ENCODE measurements around the gene AQP6.
A peak's percentile ranks its signal among the peaks of the same experiment; 100 is the strongest.

Gene AQP6

DNA sequence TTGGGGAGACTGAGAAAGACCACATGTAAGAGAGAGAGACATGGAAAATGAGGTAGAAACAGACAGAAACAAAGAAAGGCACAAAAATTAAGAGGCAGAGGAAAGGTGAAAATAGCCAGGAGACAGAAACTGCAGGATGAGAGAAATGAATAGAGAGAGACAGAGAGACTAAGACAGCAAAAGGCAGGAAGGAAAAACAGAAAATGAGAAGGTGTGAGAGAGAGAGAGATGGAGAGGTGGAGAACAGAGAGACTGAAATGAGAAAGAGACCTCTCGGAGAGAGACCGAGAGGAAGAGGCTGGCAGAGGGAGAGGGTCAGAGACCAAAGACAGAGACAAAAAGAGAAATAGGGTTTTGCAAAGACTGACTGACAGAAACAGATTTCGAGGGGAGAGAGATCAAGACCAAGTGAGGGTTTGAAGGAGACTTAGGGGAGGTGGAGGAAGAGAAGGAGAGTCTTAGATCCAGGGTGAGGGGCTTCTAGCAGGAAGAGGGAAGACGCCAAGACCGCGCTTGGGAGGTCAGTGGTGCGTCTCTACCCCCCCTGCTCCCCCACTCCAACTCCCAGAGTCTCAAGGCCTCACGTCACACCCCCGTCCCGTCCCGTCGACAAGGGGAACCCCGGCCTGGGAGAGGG is 12.2 kb upstream of the AQP6 start:
- no peak for DNase-seq (ENCODE audit: low spot score)
- POLR2A ChIA-PET (ENCODE audit: low non-redundant PET) = no interaction called here
- CTCF ChIA-PET = interaction anchor here (0.7 kb wide), 1 partner anchor 94 kb away, joined by 3 read pairs; no protein-coding TSS in a partner anchor
- no peak overlapping the region for H3K27ac ChIP-seq
- TF ChIP-seq, protein P1, sequence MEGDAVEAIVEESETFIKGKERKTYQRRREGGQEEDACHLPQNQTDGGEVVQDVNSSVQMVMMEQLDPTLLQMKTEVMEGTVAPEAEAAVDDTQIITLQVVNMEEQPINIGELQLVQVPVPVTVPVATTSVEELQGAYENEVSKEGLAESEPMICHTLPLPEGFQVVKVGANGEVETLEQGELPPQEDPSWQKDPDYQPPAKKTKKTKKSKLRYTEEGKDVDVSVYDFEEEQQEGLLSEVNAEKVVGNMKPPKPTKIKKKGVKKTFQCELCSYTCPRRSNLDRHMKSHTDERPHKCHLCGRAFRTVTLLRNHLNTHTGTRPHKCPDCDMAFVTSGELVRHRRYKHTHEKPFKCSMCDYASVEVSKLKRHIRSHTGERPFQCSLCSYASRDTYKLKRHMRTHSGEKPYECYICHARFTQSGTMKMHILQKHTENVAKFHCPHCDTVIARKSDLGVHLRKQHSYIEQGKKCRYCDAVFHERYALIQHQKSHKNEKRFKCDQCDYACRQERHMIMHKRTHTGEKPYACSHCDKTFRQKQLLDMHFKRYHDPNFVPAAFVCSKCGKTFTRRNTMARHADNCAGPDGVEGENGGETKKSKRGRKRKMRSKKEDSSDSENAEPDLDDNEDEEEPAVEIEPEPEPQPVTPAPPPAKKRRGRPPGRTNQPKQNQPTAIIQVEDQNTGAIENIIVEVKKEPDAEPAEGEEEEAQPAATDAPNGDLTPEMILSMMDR (conservative IDR thresholded peaks at IDR 0.05; ENCODE audit: low read depth) = no peak

DNA sequence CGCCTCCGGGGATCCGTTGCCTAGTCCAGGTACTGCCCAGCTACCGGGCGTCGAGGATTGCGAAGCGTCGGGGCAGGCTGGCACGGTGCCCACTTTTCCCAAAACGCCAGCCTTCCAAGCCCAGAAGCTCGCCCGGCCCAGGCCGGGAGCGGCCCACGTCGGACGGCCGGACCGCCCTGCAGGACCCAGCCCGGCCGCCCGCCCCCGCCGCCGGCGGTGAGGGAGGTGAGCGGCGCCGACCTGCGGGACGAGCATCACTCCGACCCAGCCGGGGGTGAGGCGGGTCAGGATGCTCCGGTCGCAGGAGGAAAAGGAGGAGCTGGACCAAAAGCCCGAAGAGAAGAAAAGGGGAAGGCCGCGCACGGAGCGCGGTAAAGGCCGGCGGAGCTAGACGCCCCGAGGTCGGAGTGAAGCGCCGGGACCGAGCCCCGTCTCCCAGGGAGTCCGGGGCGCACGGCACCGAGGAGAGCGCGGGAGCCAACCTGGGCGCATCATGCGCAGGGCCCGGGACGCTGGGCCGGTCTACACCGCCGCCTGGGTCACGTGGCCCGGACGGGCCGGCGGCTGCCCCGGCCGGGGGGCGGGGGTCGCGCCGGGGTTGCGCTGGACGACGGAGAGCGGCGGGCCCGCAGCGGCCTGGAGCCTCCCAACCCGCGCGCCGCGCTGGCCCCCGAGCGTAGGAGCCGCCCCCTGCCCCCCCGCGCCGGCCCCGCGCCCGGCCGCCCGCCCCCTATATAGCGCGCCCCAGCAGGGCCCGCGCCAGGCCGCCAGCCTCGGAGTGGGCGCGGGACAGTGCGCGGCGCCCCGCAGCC is 11.4 kb upstream of the AQP6 start, which contains the start of gene AQP5:
Gene AQP5, plus strand, starts transcription at position 762 of the 812 bp plus-strand sequence. CDS start 146 bp downstream, outside the sequence.
- DNase-seq (ENCODE audit: low spot score) = no peak
- POLR2A ChIA-PET (ENCODE audit: low non-redundant PET) = no interaction called here
- H3K27ac ChIP-seq = peak within 1 kb of the TSS; percentile 53
- TF ChIP-seq, protein P1 (conservative IDR thresholded peaks at IDR 0.05; ENCODE audit: low read depth) = no peak
- CTCF ChIA-PET = interaction anchor here (0.7 kb wide), 1 partner anchor 95 kb away, joined by 3 read pairs; no protein-coding TSS in a partner anchor

DNA sequence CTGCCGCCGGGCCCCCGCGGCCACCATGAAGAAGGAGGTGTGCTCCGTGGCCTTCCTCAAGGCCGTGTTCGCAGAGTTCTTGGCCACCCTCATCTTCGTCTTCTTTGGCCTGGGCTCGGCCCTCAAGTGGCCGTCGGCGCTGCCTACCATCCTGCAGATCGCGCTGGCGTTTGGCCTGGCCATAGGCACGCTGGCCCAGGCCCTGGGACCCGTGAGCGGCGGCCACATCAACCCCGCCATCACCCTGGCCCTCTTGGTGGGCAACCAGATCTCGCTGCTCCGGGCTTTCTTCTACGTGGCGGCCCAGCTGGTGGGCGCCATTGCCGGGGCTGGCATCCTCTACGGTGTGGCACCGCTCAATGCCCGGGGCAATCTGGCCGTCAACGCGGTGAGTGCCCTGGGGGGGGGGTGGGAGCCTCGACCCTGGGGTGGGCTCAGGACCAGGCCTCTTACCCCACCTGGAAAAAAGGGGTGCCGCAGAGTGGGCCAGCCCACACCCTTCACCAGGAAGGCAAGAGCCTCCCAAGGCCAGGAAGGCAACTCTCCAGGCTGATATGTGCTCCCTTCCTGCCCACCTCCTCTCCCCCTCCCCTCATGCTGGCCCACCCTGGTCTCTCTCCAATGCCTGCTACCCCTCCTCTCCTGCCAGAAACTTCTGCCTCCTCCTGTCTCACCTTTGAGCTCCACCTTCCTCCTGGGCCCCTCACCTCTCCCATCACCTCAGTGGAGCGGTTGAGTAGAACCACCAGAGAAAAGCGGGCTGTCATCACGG is 10.6 kb upstream of the AQP6 start:
- no peak for DNase-seq (ENCODE audit: low spot score)
- peak overlapping the region; percentile 53 for H3K27ac ChIP-seq
- ChIA-PET POLR2A (ENCODE audit: low non-redundant PET) (no interaction called here), CTCF (interaction anchor here (0.6 to 1.1 kb wide), 2 partner anchors 108 to 139 kb away, joined by 4 to 6 read pairs; no protein-coding TSS in a partner anchor)
- TF ChIP-seq, protein P1 (conservative IDR thresholded peaks at IDR 0.05; ENCODE audit: low read depth) = no peak

DNA sequence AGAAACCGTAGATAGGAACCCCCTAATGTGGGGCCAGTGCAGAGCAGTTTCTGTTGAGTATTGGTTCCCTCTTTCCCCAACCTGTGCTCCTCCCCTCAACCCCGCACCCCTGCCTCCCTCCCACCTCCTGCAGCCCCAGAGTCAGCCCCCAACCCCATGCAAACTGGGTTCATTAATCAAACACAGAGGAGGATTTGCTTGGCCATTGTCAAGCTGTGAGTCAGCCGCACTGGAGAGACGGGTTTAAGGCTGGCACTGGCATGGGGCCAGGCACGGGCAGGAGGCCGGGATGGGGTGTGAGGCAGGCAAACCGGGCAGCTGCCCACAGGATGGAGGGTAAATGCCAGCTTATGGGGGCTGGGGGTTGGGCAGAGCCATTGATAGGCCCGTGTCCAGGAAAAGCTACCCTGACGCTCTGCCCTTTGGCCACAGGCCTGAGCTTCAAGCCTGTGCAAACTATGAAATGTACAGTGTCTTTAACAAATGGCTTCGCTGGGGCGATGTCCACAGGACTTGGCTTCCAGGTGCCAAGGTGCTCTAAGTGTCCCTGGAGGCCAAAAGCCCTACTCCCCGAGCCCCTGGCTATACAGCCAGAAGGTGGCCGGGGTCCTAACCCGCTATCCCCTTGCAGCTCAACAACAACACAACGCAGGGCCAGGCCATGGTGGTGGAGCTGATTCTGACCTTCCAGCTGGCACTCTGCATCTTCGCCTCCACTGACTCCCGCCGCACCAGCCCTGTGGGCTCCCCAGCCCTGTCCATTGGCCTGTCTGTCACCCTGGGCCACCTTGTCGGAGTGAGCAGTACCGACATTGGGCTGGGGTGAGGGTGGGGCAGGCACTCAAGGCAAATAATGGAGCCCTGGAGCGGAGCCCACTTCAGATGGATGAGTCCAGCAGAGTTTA is 9.6 kb upstream of the AQP6 start:
- CTCF ChIA-PET = interaction anchor here (0.6 to 1.2 kb wide), 5 partner anchors 17 to 140 kb away, joined by 3 to 6 read pairs (median 5); partner anchors contain the start of gene SMARCD1
- peak; percentile 92 for DNase-seq (ENCODE audit: low spot score)
- POLR2A ChIA-PET (ENCODE audit: low non-redundant PET) = interaction anchor here (0.6 kb wide), 1 partner anchor 12 kb away, joined by 3 read pairs; no protein-coding TSS in a partner anchor
- TF ChIP-seq, protein P1 (conservative IDR thresholded peaks at IDR 0.05; ENCODE audit: low read depth) = no peak
- H3K27ac ChIP-seq = peak overlapping the region; percentile 53

DNA sequence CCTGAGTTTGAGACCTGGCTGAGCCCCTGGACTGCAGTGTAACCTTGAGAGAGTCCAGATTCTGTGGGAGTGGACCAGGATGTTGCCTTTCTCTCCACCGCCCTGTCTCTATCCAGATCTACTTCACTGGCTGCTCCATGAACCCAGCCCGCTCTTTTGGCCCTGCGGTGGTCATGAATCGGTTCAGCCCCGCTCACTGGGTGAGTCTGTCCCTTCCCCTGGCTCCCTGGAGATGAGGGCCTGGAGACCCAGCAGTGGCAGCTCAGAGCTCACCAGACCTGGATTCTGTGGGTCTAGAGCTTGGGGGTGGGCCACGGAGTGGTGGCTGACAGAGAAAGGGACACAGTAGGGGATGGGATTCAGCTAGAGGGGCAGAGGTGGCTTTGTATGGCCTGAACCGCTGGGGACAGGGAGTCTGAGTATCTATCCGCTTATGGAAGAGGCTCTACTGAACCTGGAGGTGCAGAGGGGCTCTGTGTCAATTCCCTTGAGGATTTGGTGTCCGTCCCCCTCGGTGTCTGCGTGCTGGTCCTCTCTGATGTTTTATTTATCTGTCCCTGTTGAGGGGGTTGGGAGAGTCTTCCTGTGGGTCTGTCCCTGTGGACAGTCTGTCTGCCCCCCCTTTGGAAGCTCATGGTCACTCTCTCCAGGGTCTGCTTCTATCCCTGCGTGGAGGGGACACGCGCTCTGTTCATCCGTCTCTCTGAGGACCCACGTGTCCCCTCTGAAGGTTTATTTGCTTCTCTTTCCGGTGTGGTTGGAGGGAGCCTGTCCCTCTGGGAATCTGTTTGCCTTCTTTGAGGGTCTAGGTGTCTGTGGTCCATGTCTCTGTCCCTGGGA is 8.6 kb upstream of the AQP6 start:
- POLR2A ChIA-PET (ENCODE audit: low non-redundant PET) = interaction anchor here (0.6 kb wide), 1 partner anchor 79 kb away, joined by 3 read pairs; no protein-coding TSS in a partner anchor
- H3K27ac ChIP-seq = peak overlapping the region; percentile 53
- CTCF ChIA-PET = interaction anchor here (0.9 to 1.3 kb wide), 4 partner anchors 18 to 121 kb away, joined by 3 to 5 read pairs (median 4); partner anchors contain the start of gene SMARCD1
- TF ChIP-seq, protein P1 (conservative IDR thresholded peaks at IDR 0.05; ENCODE audit: low read depth) = no peak
- no peak for DNase-seq (ENCODE audit: low spot score)
